DND-41 (cell line): Measurements from ENCODE around the gene PAPPA2.

Experiments
- ATAC-seq: fragments of 200-7000 bp; cut with Tn5 transposase; 3 replicates; pipeline ENCODE4 v1.9.1; 2021; ENCODE audit warnings: low read depth; ENCODE audit not compliant: insufficient read depth
- DNase-seq: peaks from one replicate; pipeline ENCODE4 v3.0.0-alpha.2; 2020
- H2AFZ ChIP-seq: 2 replicates; pipeline ENCODE4 v1.6.0; 2012; ENCODE audit warnings: low read depth, low read length
- H3K27ac ChIP-seq: 2 replicates; pipeline ENCODE4 v1.5.1; 2012; ENCODE audit warnings: low read length, inconsistent platforms
- H3K27me3 ChIP-seq: fragments of 200-600 bp; sonication (generic); 2 replicates; pipeline ENCODE4 v1.6.0; 2012; ENCODE audit warnings: low read length, mild to moderate bottlenecking, inconsistent platforms; ENCODE audit not compliant: insufficient read depth, poor library complexity
- H3K36me3 ChIP-seq: 2 replicates; pipeline ENCODE4 v1.5.1; 2012; ENCODE audit warnings: low read length, inconsistent platforms; ENCODE audit not compliant: insufficient read depth
- H3K4me1 ChIP-seq: 2 replicates; pipeline ENCODE4 v1.5.1; 2012; ENCODE audit warnings: mild to moderate bottlenecking, low read length; ENCODE audit not compliant: insufficient read depth
- H3K4me2 ChIP-seq: 2 replicates; pipeline ENCODE4 v1.6.0; 2012; ENCODE audit warnings: mild to moderate bottlenecking, moderate library complexity, low read length, inconsistent platforms; ENCODE audit not compliant: insufficient read depth
- H3K4me3 ChIP-seq, 2 experiments: fragments of 200-600 bp in 1 of 2; shearing (Covaris generic) in 1 of 2; 2 replicates each; pipeline ENCODE4 v1.5.1; 2012 to 2016; ENCODE audit warnings: inconsistent platforms in 2 of 2, low read length in 2 of 2, mild to moderate bottlenecking in 2 of 2, low read depth in 1 of 2, moderate library complexity in 1 of 2
- H3K79me2 ChIP-seq: 2 replicates; pipeline ENCODE4 v1.6.0; 2012; ENCODE audit warnings: low read length, inconsistent platforms; ENCODE audit not compliant: insufficient read depth
- H3K9ac ChIP-seq: 2 replicates; pipeline ENCODE4 v1.6.0; 2012; ENCODE audit warnings: low read depth, mild to moderate bottlenecking, inconsistent platforms, low read length, moderate library complexity
- H3K9me3 ChIP-seq: 2 replicates; pipeline ENCODE4 v1.5.1; 2012; ENCODE audit warnings: low read length, moderate library complexity, mild to moderate bottlenecking, inconsistent platforms; ENCODE audit not compliant: insufficient read depth, severe bottlenecking
- H4K20me1 ChIP-seq: 2 replicates; pipeline ENCODE4 v1.6.0; 2012; ENCODE audit warnings: low read length; ENCODE audit not compliant: insufficient read depth
- EZH2 ChIP-seq: IDR thresholded peaks from 3 replicates; pipeline ENCODE4 v1.6.1; 2012; ENCODE audit warnings: borderline replicate concordance, low read depth, mild to moderate bottlenecking, moderate library complexity, low read length, inconsistent platforms; ENCODE audit not compliant: severe bottlenecking
- TF ChIP-seq, protein P1 (sequence below): IDR thresholded peaks from 2 replicates; pipeline ENCODE4 v1.5.1; 2012; ENCODE audit warnings: borderline replicate concordance, low read length, moderate library complexity, mild to moderate bottlenecking; ENCODE audit not compliant: poor library complexity, severe bottlenecking; ENCODE audit errors: extremely low read depth

The PAPPA2 gene

DNA sequence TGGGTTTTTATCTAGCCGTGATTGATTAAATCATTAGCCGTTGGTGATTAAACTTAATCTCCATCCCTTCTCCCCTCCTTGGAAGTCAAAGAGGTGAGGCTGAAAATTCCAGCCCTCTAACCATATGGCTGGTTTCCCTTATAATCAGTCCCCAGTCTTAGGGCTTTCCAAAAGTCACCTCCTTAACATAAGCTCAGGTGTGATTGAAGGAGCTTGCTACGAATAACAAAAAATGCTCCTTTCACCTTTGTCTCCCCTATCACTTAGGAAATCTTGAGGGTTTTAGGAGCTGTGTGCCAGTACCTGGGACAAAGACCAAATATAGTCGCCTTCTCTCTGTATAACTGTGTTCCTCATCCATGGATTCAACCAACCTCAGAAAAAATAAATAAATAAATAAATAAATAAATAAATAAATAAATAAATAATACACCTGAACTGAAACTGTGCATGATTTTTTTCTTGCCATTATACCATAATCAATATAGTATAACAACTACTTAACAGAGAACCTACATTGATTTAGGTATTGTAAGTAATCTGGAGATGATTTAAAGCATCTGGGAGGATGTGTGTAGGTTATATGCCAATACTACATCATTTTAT, 82.2 kb downstream of the PAPPA2 start:
- Histone ChIP-seq H3K9me3 (no peaks in the 10 kb centered on the region), H3K27ac (no peak overlapping the region), H3K4me2 (no peak overlapping the region), H3K4me3 (no peak overlapping the region), H3K27me3 (no peaks in the 10 kb centered on the region), H4K20me1 (no peaks in the 10 kb centered on the region), H3K9ac (no peak overlapping the region), H3K36me3 (no peaks in the 10 kb centered on the region), H3K4me1 (peaks cover 17% of the 10 kb centered on the region), H3K79me2 (no peaks in the 10 kb centered on the region), H2AFZ (no peak overlapping the region)
- no peak for DNase-seq
- TF ChIP-seq EZH2, result no peak
- TF ChIP-seq, protein P1, sequence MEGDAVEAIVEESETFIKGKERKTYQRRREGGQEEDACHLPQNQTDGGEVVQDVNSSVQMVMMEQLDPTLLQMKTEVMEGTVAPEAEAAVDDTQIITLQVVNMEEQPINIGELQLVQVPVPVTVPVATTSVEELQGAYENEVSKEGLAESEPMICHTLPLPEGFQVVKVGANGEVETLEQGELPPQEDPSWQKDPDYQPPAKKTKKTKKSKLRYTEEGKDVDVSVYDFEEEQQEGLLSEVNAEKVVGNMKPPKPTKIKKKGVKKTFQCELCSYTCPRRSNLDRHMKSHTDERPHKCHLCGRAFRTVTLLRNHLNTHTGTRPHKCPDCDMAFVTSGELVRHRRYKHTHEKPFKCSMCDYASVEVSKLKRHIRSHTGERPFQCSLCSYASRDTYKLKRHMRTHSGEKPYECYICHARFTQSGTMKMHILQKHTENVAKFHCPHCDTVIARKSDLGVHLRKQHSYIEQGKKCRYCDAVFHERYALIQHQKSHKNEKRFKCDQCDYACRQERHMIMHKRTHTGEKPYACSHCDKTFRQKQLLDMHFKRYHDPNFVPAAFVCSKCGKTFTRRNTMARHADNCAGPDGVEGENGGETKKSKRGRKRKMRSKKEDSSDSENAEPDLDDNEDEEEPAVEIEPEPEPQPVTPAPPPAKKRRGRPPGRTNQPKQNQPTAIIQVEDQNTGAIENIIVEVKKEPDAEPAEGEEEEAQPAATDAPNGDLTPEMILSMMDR, result no peak
- ATAC-seq, result no peak

DNA sequence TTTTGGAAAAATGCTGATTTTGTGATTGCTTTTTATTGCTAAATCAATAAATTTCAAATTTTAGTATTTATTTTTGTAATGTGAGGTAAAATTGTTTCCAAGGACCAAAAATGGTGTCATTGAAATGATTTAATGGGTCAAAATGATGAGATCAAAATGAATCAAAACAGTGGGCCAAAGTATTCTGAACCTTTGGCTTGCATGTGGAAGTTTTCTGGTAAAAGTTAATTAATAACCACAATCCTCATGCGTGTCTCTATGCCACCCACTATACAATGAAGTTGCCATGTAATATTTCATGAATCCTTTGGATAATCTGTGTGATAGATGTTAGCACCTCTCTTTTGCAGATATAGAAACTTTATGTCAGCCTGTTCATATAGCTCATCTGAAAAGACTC, 83.8 kb downstream of the PAPPA2 start:
- Histone ChIP-seq H3K4me1 (peaks cover 17% of the 10 kb centered on the region), H3K4me2 (no peak overlapping the region), H3K9ac (no peak overlapping the region), H3K36me3 (no peaks in the 10 kb centered on the region), H3K9me3 (no peaks in the 10 kb centered on the region), H3K79me2 (no peaks in the 10 kb centered on the region), H3K27me3 (no peaks in the 10 kb centered on the region), H2AFZ (no peak overlapping the region), H3K27ac (no peak overlapping the region), H3K4me3 (no peak overlapping the region), H4K20me1 (no peaks in the 10 kb centered on the region)
- no peak for ATAC-seq
- DNase-seq, result no peak
- TF ChIP-seq, protein P1, result no peak
- no peak for TF ChIP-seq EZH2

DNA sequence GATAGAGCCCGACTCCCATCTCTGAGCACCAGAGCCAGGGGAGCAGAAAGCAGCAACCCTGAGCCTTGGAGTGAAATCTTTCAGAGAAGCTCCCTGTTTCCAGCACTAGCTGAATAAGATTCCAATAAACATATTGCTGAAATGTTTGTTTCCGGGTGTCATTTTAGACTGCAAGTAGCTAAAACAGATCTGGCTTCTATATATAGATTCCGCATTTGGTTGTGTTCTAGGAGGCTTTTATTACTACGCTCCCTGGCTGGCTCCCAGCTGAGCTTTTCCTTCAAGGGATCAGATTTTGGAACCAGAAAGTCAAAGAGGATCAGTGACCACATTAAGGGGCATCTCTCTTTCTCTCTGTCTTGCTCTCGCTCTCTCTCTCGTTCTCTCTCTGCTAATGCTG, 88.2 kb downstream of the PAPPA2 start:
- no peaks in the 10 kb centered on the region for H3K9me3 ChIP-seq
- DNase-seq (no peak), ATAC-seq (no peak)
- no peaks in the 10 kb centered on the region for H3K27me3 ChIP-seq
- H3K36me3 ChIP-seq, result no peaks in the 10 kb centered on the region
- H3K27ac ChIP-seq, result no peak overlapping the region
- no peak overlapping the region for H3K4me3 ChIP-seq
- no peak overlapping the region for H3K4me2 ChIP-seq
- no peaks in the 10 kb centered on the region for H3K79me2 ChIP-seq
- H4K20me1 ChIP-seq, result no peaks in the 10 kb centered on the region
- no peak for TF ChIP-seq EZH2
- TF ChIP-seq, protein P1, result no peak
- H2AFZ ChIP-seq, result no peak overlapping the region
- no peak overlapping the region for H3K9ac ChIP-seq
- no peaks in the 10 kb centered on the region for H3K4me1 ChIP-seq
